ENCODE data around the gene TAAR1.

GRCh38 chr6:132611616-132612015 is 47.4 kb downstream of the TAAR1 start:
- no peak for TF ChIP-seq CTCF (IDR thresholded peaks at IDR 0.05)
- no peak for TF ChIP-seq TCF7L2 (IDR thresholded peaks at IDR 0.05; ENCODE audit: low read depth, low read length)
- no peak for TF ChIP-seq POLR2AphosphoS5 (IDR thresholded peaks at IDR 0.05; ENCODE audit: low read depth, low read length)
- TF ChIP-seq SIN3A (IDR thresholded peaks at IDR 0.05; ENCODE audit: borderline replicate concordance, insufficient read depth, low read depth, low read length), result no peak
- TF ChIP-seq REST (IDR thresholded peaks at IDR 0.05; ENCODE audit: insufficient read depth in 1 of 2, low read depth in 2 of 2, low read length in 1 of 2), result no peak

Measured in Panc1 (cell line).